SK-N-SH (cell line): ENCODE data around the gene DHRS1.

Source experiments
- CTCF ChIP-seq: fragments of 200-600 bp; sonication (generic); IDR thresholded peaks from 2 replicates; pipeline ENCODE4 v1.6.1; 2017; ENCODE audit warnings: antibody characterized with exemption, mild to moderate bottlenecking, moderate library complexity
- EZH2phosphoT487 ChIP-seq: fragments of 200-600 bp; sonication (generic); IDR thresholded peaks from 2 replicates; pipeline ENCODE4 v1.6.1; 2017; ENCODE audit warnings: low read depth, mixed run types, mild to moderate bottlenecking, antibody characterized with exemption, moderate library complexity, borderline replicate concordance
- IRF3 ChIP-seq: fragments of 150-350 bp; IDR thresholded peaks from 2 replicates; pipeline ENCODE4 v1.6.1; 2016; ENCODE audit warnings: mild to moderate bottlenecking, low read depth, low read length
- POLR2AphosphoS5 ChIP-seq: IDR thresholded peaks from 2 replicates; pipeline ENCODE4 v1.6.1; 2012; ENCODE audit warnings: low read depth, low read length
- USF1 ChIP-seq: IDR thresholded peaks from 2 replicates; pipeline ENCODE4 v1.4.0; 2012; ENCODE audit warnings: low read depth, borderline replicate concordance

- no peak for TF ChIP-seq POLR2AphosphoS5
- no peak for TF ChIP-seq EZH2phosphoT487
- no peak for TF ChIP-seq CTCF
- no peak for TF ChIP-seq IRF3
- no peak for TF ChIP-seq USF1
Measured at GRCh38 chr14:24270537-24271133, 28.9 kb downstream of the DHRS1 start.
